Activated effector memory CD4-positive, alpha-beta T cell treated with Interleukin-2 at 50 U/mL for 16 hours (primary cell): ENCODE measurements around the gene TTC23L.
"Not testable (repeated sequence)": the region's sequence is repeated elsewhere in the genome, so short reads cannot be mapped to it uniquely, and the experiment has no call there.

Experiments used
- DNase-seq: peaks from one replicate; pipeline ENCODE4 v3.0.0-alpha.2; 2020

Gene TTC23L

GRCh38 chr5:34881246-34881645 is 42.3 kb downstream of the TTC23L start:
- DNase-seq = no peak

GRCh38 chr5:34886392-34887119 is 47.6 kb downstream of the TTC23L start:
- DNase-seq = no peak

- DNase-seq = no peak
Measured at GRCh38 chr5:34889394-34889793, 50.4 kb downstream of the TTC23L start.

GRCh38 chr5:34891981-34892380 is 53.0 kb downstream of the TTC23L start:
- DNase-seq = no peak

GRCh38 chr5:34892414-34892813 is 53.5 kb downstream of the TTC23L start:
- no peak for DNase-seq

- no peak for DNase-seq
Measured at GRCh38 chr5:34894716-34895115, 55.8 kb downstream of the TTC23L start.

- DNase-seq = no peak
Measured at GRCh38 chr5:34895641-34896419, 56.9 kb downstream of the TTC23L start.

- DNase-seq = no peak
Measured at GRCh38 chr5:34897646-34898045, 58.7 kb downstream of the TTC23L start.

GRCh38 chr5:34898258-34898895 is 59.4 kb downstream of the TTC23L start:
- DNase-seq = peak; percentile 29

- no peak for DNase-seq
Measured at GRCh38 chr5:34899066-34899465, 60.1 kb downstream of the TTC23L start.

GRCh38 chr5:34900652-34901051 is 61.7 kb downstream of the TTC23L start:
- no peak for DNase-seq

- DNase-seq = no peak
Measured at GRCh38 chr5:34903260-34903659, 64.3 kb downstream of the TTC23L start.

- no peak for DNase-seq
Measured at GRCh38 chr5:34905564-34905963, 66.6 kb downstream of the TTC23L start.

GRCh38 chr5:34913072-34913471 is 74.1 kb downstream of the TTC23L start:
- DNase-seq = no peak

- DNase-seq = no peak
Measured at GRCh38 chr5:34914671-34915138, 75.7 kb downstream of the TTC23L start.

GRCh38 chr5:34915139-34915855 is 76.3 kb downstream of the TTC23L start, which contains the start of the genes BRIX1 and RAD1:
BRIX1 (plus strand) TSS chr5:34915711; CDS start chr5:34915739, 28 bp downstream.
RAD1 (minus strand) TSS chr5:34915504; CDS start chr5:34914892, 612 bp downstream.
- peak; percentile 91 for DNase-seq

GRCh38 chr5:34915856-34916192 is 76.9 kb downstream of the TTC23L start:
- no peak for DNase-seq

- no peak for DNase-seq
Measured at GRCh38 chr5:34916518-34916917, 77.6 kb downstream of the TTC23L start.

- DNase-seq = no peak
Measured at GRCh38 chr5:34918025-34918424, 79.1 kb downstream of the TTC23L start.

- no peak for DNase-seq
Measured at GRCh38 chr5:34919077-34919476, 80.1 kb downstream of the TTC23L start.

GRCh38 chr5:34923256-34923655 is 84.3 kb downstream of the TTC23L start:
- not testable (repeated sequence) for DNase-seq

- DNase-seq = no peak
Measured at GRCh38 chr5:34923694-34924461, 84.9 kb downstream of the TTC23L start.
